Naive thymus-derived CD4-positive, alpha-beta T cell (primary cell): ENCODE measurements around the gene SHPK. TPM values are rescaled to one million over a fixed set of nuclear protein-coding genes. Genes with fewer than 3 reads are reported as not detected.
A peak's percentile ranks its signal among the peaks of the same experiment; 100 is the strongest.

Experiments
- ATAC-seq: fragments of 150-1000 bp; cut with Tn5 transposase; 2 replicates; pipeline ENCODE4 v1.10.0; 2021; ENCODE audit warnings: mild to moderate bottlenecking, moderate library complexity
- CTCF ChIA-PET: fragments of 350-600 bp; sonication (Branson Sonifier 250); formaldehyde crosslinking; loops from one replicate; lab custom pipeline; 2021; ENCODE audit warnings: antibody characterized with exemption; lab: Charles Lee
- POLR2A ChIA-PET: fragments of 350-600 bp; sonication (Branson Sonifier 250); formaldehyde crosslinking; loops from one replicate; lab custom pipeline; 2021; ENCODE audit warnings: antibody characterized with exemption, inconsistent platforms; lab: Charles Lee
- DNase-seq, 9 donors: peaks; one replicate each; pipeline versions ENCODE4 v3.0.0 to v3.0.0-alpha.2; 2020 to 2022; ENCODE audit warnings: mixed read lengths in 1 of 9
- H3K27ac ChIP-seq: one replicate; pipeline ENCODE4 v1.7.0; 2013; ENCODE audit warnings: mild to moderate bottlenecking, low read depth, low read length, moderate library complexity
- H3K27me3 ChIP-seq, 2 donors: one replicate each; pipeline ENCODE4 v1.7.0; 2013; ENCODE audit warnings: low read length in 2 of 2, mild to moderate bottlenecking in 2 of 2, moderate library complexity in 2 of 2; ENCODE audit not compliant: control insufficient read depth in 2 of 2, insufficient read depth in 2 of 2
- H3K36me3 ChIP-seq, 3 experiments: 1 replicate in 2 of 3; 2 replicates in 1 of 3; pipeline ENCODE4 v1.7.0; 2013; ENCODE audit warnings: low read length in 3 of 3, mild to moderate bottlenecking in 3 of 3, moderate library complexity in 1 of 3; ENCODE audit not compliant: insufficient read depth in 3 of 3, control insufficient read depth in 2 of 3
- H3K4me1 ChIP-seq, 2 donors: one replicate each; pipeline ENCODE4 v1.7.0; 2013; ENCODE audit warnings: low read length in 2 of 2, mild to moderate bottlenecking in 2 of 2, moderate library complexity in 1 of 2; ENCODE audit not compliant: control insufficient read depth in 2 of 2, insufficient read depth in 2 of 2
- H3K4me3 ChIP-seq: 2 replicates; pipeline ENCODE4 v1.7.0; 2013; ENCODE audit warnings: mild to moderate bottlenecking, low read length
- H3K9me3 ChIP-seq, 3 experiments: 1 replicate in 2 of 3; 2 replicates in 1 of 3; pipeline ENCODE4 v1.7.0; 2013; ENCODE audit warnings: low read length in 3 of 3; ENCODE audit not compliant: control insufficient read depth in 2 of 3
- H3K27ac Mint-ChIP-seq, 9 donors: one replicate each; pipeline ENCODE4 v1.8.0; 2020 to 2022; ENCODE audit warnings: mixed read lengths in 9 of 9, mild to moderate bottlenecking in 8 of 9, moderate library complexity in 5 of 9, inconsistent platforms in 2 of 9
- H3K27me3 Mint-ChIP-seq, 5 donors: one replicate each; pipeline ENCODE4 v1.8.0; 2021 to 2022; ENCODE audit warnings: mixed read lengths in 5 of 5, mild to moderate bottlenecking in 1 of 5
- H3K36me3 Mint-ChIP-seq, 5 donors: one replicate each; pipeline ENCODE4 v1.8.0; 2020 to 2022; ENCODE audit warnings: mixed read lengths in 5 of 5, mild to moderate bottlenecking in 3 of 5, inconsistent platforms in 1 of 5
- H3K4me1 Mint-ChIP-seq, 7 donors: one replicate each; pipeline ENCODE4 v1.8.0; 2020 to 2022; ENCODE audit warnings: mixed read lengths in 7 of 7, mild to moderate bottlenecking in 3 of 7, inconsistent platforms in 1 of 7
- H3K4me3 Mint-ChIP-seq, 10 donors: one replicate each; pipeline ENCODE4 v1.8.0; 2020 to 2022; ENCODE audit warnings: mild to moderate bottlenecking in 10 of 10, mixed read lengths in 10 of 10, moderate library complexity in 6 of 10, inconsistent platforms in 2 of 10
- H3K9me3 Mint-ChIP-seq, 11 donors: one replicate each; pipeline ENCODE4 v1.8.0; 2020 to 2022; ENCODE audit warnings: mixed read lengths in 11 of 11, mild to moderate bottlenecking in 4 of 11, inconsistent platforms in 1 of 11, moderate library complexity in 1 of 11
- intact Hi-C, 2 donors: fragments of 100-400 bp; cut with micrococcal nuclease; formaldehyde crosslinking; loops; one replicate each; pipeline ENCODE4 v1.15.1; 2023
- polyA plus RNA-seq, 2 donors: library from polyadenylated mRNA; unstranded; fragments of 300-500 nt; fragmentation: Illumina TruSeq; gene quantifications; one replicate each; pipeline ENCODE4 v1.2.3, GENCODE V29; 2021
- total RNA-seq, 6 experiments: library from RNA in 5 of 6; stranded (reverse) in 5 of 6; gene quantifications; 1 replicate in 5 of 6; 2 replicates in 1 of 6; pipeline ENCODE4 v1.2.3 and lab custom pipeline; 2021 to 2026

The SHPK gene
- total and polyA plus RNA-seq, 7 experiments from 2014 or later: 5.5 to 11.2 (median 8.5) TPM

DNA sequence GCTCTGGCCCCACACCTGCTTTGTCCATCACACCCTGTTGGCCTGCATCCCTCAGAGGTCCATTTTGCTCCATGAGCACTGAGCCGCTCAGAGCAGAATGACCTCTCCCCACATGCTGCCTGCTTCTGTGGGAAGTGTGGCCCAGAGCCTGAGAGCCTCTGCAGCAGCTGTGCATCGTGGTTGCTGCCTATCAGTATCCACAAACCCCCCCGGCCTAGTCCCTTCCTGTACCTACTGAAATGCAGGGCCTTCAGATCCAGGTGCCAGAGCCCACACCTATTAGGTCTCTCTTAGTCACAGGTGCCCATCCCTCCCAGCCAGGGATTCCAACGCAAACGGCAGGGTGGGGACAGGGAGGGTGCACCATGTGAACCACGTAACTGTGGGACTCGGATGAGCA, 61.8 kb downstream of the SHPK start:
- no peak for ATAC-seq
- Mint-ChIP-seq H3K36me3 (peaks cover 0 to 11% (median 4%) of the 10 kb centered on the region in 5 donors), H3K4me3 (no peak overlapping the region), H3K27me3 (no peaks in the 10 kb centered on the region), H3K4me1 (no peaks in the 10 kb centered on the region), H3K27ac (no peak overlapping the region), H3K9me3 (peaks cover 0 to 2% (median 0%) of the 10 kb centered on the region in 11 donors)
- Histone ChIP-seq H3K4me1 (no peaks in the 10 kb centered on the region), H3K27me3 (no peaks in the 10 kb centered on the region), H3K4me3 (no peak overlapping the region), H3K27ac (no peak overlapping the region), H3K36me3 (peaks cover 0 to 8% (median 0%) of the 10 kb centered on the region in 3 experiments), H3K9me3 (no peaks in the 10 kb centered on the region)
- CTCF ChIA-PET: no interaction called here
- intact Hi-C loops: no loop called here
- POLR2A ChIA-PET: no interaction called here
- DNase-seq: no peak

DNA sequence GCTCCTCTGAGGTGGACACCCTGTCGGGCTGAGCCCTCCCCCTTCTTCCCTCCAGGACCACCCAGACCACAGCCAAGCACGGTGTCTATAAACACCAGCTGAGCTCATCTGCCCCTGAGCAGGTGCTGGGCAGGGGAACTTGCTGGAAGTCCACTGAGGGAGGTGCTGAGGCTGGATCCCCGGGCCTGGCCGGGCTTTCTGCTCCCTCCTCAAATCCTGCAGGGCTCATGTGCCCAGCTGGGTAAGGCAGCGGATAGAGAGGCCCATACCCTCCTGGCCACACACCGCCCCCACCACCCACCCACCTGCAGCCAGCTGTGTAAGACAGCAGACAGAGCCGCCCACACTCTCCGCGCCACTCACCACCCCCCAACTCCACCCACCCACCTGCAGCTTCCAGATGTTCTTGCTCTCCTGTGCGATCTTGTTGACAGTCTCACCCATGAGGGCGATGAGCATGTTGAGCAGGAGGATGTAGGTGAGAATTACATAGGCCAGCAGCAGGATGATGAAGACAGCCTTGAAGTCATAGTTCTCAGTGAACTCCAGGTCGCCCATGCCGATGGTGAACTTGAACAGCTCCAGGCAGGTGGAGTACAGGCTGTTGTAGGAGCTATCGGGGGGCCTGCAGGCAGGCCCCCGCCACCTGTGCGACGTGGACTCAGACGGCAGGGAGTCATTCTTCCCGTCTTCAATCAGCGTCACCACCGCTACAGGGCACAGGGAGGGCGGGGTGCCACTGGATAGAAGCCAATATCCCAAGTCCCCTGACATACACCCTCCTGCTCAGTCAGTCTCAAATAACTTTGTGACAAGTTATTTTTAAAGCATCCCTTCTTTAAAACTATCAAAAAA, 62.6 kb downstream of the SHPK start:
- ChIA-PET CTCF (no interaction called here), POLR2A (no interaction called here)
- ATAC-seq (no peak), DNase-seq (no peak)
- no peaks in the 10 kb centered on the region for H3K27me3 ChIP-seq
- Mint-ChIP-seq H3K27me3 (no peaks in the 10 kb centered on the region), H3K4me3 (no peak overlapping the region), H3K36me3 (peaks cover 0 to 9% (median 1%) of the 10 kb centered on the region in 5 donors), H3K4me1 (no peaks in the 10 kb centered on the region), H3K9me3 (no peaks in the 10 kb centered on the region), H3K27ac (no peak overlapping the region)
- H3K36me3 ChIP-seq: peaks cover 0 to 8% (median 0%) of the 10 kb centered on the region in 3 experiments
- no peaks in the 10 kb centered on the region for H3K4me1 ChIP-seq
- no peak overlapping the region for H3K4me3 ChIP-seq
- H3K9me3 ChIP-seq: no peaks in the 10 kb centered on the region
- no peak overlapping the region for H3K27ac ChIP-seq
- intact Hi-C loops: no loop called here

DNA sequence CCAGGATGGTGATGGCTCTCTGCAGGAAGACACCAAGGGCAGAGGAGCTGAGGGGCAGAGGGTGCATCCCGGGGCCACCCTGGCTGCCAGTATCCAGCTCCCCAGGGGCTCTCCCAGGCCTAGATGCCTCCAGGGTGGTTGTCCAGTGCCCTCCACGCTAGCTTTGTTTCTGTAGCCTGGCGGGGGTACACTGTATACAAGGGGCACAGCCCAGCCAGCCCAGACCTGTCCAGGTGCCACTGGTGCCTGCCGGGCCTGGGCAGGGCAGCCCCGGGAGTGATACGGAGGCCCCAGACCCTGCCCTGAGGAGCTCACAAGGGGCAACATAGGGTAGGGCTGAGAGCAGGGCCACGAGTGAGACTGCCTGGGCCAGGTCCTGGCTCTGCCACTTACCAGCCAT, 63.8 kb downstream of the SHPK start:
- H3K4me3 ChIP-seq: no peak overlapping the region
- H3K4me1 Mint-ChIP-seq: no peaks in the 10 kb centered on the region
- H3K9me3 Mint-ChIP-seq: no peaks in the 10 kb centered on the region
- H3K27me3 Mint-ChIP-seq: no peaks in the 10 kb centered on the region
- H3K36me3 ChIP-seq: peaks cover 0 to 8% (median 0%) of the 10 kb centered on the region in 3 experiments
- intact Hi-C loops: no loop called here
- ATAC-seq (no peak), DNase-seq (no peak)
- no peaks in the 10 kb centered on the region for H3K9me3 ChIP-seq
- ChIA-PET POLR2A (no interaction called here), CTCF (no interaction called here)
- H3K36me3 Mint-ChIP-seq: peaks cover 0 to 18% (median 4%) of the 10 kb centered on the region in 5 donors
- H3K27me3 ChIP-seq: no peaks in the 10 kb centered on the region
- H3K4me1 ChIP-seq: no peaks in the 10 kb centered on the region
- H3K4me3 Mint-ChIP-seq: no peak overlapping the region
- H3K27ac ChIP-seq: no peak overlapping the region
- no peak overlapping the region for H3K27ac Mint-ChIP-seq

DNA sequence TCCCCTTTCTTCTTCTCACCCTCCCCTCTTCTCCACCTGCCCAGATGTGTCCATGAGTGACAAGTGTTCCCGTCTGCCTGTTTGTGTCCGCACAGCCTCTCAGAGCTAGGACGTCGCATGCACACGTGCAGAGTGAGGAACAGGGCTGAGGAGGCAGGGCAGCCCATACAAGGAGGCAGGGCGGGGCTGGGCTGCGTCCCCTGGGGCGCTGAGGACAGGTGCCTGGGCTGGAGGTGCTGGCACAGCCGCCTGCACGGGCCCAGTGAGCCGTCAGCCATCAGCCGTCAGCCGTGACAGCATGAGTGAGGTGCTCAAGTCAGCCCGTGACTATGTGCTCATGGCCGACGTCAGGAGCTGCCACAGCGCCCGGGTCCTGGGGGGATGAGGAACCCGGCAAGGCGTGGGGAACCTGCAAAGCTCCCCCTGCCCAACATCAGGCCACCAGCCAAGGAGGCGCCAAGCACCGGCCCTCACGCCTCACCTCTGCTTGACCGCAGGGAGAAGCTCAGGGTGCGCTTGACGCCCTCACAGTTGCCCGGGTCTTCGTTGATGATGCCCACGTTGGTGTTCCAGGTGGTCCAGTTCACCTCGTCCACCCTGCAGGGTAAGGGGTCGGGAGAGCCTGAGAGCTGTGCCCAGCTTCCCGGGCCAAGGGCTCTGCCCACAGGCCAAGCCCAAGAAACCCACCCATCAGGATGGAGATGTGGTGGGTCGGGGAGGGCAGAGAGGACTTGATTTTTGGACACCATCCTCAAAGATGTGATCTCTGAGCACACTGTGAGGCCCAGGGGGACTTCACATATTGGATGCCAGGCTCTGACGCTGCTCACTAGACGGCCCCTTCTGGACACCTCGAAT, 64.8 kb downstream of the SHPK start:
- Mint-ChIP-seq H3K36me3 (peaks cover 0 to 18% (median 4%) of the 10 kb centered on the region in 5 donors), H3K9me3 (no peaks in the 10 kb centered on the region), H3K4me3 (no peak overlapping the region), H3K27me3 (no peaks in the 10 kb centered on the region), H3K4me1 (no peaks in the 10 kb centered on the region), H3K27ac (no peak overlapping the region)
- CTCF ChIA-PET: no interaction called here
- Histone ChIP-seq H3K27ac (no peak overlapping the region), H3K36me3 (peaks cover 0 to 12% (median 0%) of the 10 kb centered on the region in 3 experiments), H3K4me1 (no peaks in the 10 kb centered on the region), H3K9me3 (no peaks in the 10 kb centered on the region), H3K4me3 (no peak overlapping the region), H3K27me3 (no peaks in the 10 kb centered on the region)
- ATAC-seq (no peak), DNase-seq (no peak)
- intact Hi-C loops: no loop called here
- POLR2A ChIA-PET: no interaction called here

DNA sequence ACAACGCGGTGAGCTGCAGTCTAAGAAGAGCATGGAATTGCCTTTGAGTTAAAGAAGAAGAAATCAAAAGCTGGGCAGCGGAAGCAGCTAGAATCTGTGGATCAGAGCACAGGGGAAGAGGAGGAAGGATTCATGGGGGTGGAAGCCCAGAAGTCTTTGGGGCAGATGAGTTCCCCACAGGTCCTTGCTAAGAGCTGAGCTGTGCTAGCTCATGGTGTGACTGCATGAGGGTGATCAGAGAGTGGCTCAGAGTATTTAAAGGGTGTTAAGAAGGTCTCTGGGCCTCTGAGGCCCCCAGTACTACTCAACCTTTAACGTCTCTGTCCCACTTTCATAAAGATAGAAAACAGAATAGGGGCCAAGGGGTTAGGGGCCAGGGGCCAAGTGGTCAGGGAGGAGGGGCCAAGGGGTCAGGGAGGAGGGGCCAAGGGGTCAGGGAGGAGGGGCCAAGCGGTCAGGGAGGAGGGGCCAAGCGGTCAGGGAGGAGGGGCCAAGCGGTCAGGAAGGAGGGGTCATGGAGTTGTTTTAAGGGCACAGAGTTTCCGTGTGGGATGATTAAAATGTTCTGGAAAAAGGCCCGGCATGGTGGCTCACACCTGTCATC, 66.4 kb downstream of the SHPK start:
- H3K36me3 Mint-ChIP-seq: peaks cover 0 to 21% (median 9%) of the 10 kb centered on the region in 5 donors
- CTCF ChIA-PET: no interaction called here
- H3K36me3 ChIP-seq: peaks cover 0 to 12% (median 0%) of the 10 kb centered on the region in 3 experiments
- ATAC-seq: no peak
- intact Hi-C loops: no loop called here
- H3K4me1 Mint-ChIP-seq: peaks cover 0 to 4% (median 0%) of the 10 kb centered on the region in 7 donors
- peak overlapping the region in 1 of 9 donors; percentile 20 for H3K27ac Mint-ChIP-seq
- no peak overlapping the region for H3K4me3 Mint-ChIP-seq
- H3K9me3 ChIP-seq: no peaks in the 10 kb centered on the region
- H3K27me3 ChIP-seq: no peaks in the 10 kb centered on the region
- H3K27me3 Mint-ChIP-seq: no peaks in the 10 kb centered on the region
- H3K27ac ChIP-seq: no peak overlapping the region
- POLR2A ChIA-PET: no interaction called here
- DNase-seq: no peak
- H3K4me1 ChIP-seq: no peaks in the 10 kb centered on the region
- no peaks in the 10 kb centered on the region for H3K9me3 Mint-ChIP-seq
- no peak overlapping the region for H3K4me3 ChIP-seq

DNA sequence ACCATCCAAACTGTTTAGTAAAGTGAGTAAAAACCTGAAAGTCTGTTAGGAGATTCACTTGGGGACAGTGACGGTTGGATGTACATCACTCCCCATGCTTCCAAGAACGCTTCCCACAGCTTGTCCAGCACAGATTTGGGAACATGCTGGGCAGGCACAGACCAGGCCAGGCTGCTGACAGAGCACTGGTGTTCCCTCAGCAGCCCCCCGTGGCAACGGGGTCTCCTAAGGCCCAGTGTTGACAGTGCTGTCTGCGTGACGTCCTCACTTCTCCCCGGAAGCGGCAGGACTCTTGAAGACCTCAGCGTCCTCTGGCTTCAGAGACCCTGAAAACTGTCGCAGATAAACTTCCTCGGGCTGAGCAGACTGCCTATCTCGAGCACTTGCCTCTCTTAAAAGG, 69.5 kb downstream of the SHPK start:
- no peak for ATAC-seq
- H3K27me3 Mint-ChIP-seq: no peaks in the 10 kb centered on the region
- no peak overlapping the region for H3K4me3 ChIP-seq
- DNase-seq: no peak
- no peaks in the 10 kb centered on the region for H3K4me1 ChIP-seq
- no peak overlapping the region for H3K27ac Mint-ChIP-seq
- H3K9me3 Mint-ChIP-seq: no peaks in the 10 kb centered on the region
- CTCF ChIA-PET: no interaction called here
- no peak overlapping the region for H3K27ac ChIP-seq
- no peak overlapping the region for H3K4me3 Mint-ChIP-seq
- H3K36me3 Mint-ChIP-seq: peaks cover 0 to 21% (median 9%) of the 10 kb centered on the region in 5 donors
- no peaks in the 10 kb centered on the region for H3K27me3 ChIP-seq
- intact Hi-C loops: no loop called here
- peaks cover 0 to 9% (median 0%) of the 10 kb centered on the region in 3 experiments for H3K36me3 ChIP-seq
- no peaks in the 10 kb centered on the region for H3K9me3 ChIP-seq
- peaks cover 0 to 14% (median 0%) of the 10 kb centered on the region in 7 donors for H3K4me1 Mint-ChIP-seq
- POLR2A ChIA-PET: no interaction called here
